GM12865 (cell line): ENCODE measurements around the gene RCAN1.

Source experiments
- DNase-seq: peaks from one replicate; pipeline ENCODE4 v3.0.0; 2010; ENCODE audit warnings: low read depth
- H3K4me3 ChIP-seq: 2 replicates; pipeline ENCODE4 v1.5.1; 2011; ENCODE audit warnings: mild to moderate bottlenecking, low read depth, low read length, control low read depth
- CTCF ChIP-seq: IDR thresholded peaks from 2 replicates; pipeline ENCODE4 v1.5.1; 2011; ENCODE audit warnings: low read length, control low read depth, low read depth, inconsistent platforms; ENCODE audit not compliant: insufficient read depth; ENCODE audit errors: missing control alignments

Gene RCAN1

GRCh38 chr21:34614628-34615486, at the start of gene RCAN1:
Gene RCAN1 (minus strand): TSS chr21:34615113. CDS start chr21:34615011, 102 bp downstream.
- peak; percentile 96 for DNase-seq
- TF ChIP-seq CTCF = no peak
- peak within 1 kb of the TSS; percentile 65 for H3K4me3 ChIP-seq

DNA sequence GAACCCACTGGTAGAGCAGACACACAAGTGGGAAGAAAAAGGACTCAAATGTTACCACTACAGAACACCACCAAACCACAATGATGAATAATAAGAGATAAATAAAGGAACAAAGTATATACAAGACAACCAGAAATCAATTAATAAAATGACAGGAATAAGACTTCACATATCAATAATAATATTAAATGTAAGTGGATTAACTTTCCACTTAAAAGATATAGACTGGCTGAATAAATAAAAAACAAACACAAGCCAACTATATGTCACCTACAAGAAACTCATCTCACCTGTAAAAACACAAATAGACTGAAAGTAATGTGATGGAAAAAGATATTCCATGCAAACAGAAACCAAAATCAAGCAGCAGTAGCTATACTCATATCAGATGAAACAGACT, 46.9 kb upstream of the RCAN1 start:
- no peak overlapping the region for H3K4me3 ChIP-seq
- no peak for TF ChIP-seq CTCF

DNA sequence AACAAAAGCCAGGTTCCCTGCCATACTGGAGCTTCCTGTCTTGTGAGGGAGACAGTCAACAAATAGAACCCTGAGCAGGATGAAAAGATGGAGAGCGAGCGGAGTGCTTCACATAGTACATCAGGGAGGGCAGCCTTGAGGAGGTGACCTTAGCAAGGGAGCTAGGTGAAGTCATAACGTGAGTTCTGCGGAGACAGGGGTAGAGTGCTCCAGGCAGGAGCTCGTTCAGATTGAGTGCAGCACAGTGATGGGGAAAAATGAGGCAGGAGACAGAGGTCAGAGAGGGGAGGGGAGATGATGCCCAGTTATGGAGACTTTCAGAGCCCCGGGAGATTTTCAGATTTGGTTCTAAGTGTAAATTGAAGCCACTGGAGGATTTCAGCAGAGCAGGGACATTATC, 38.6 kb upstream of the RCAN1 start:
- TF ChIP-seq CTCF = no peak
- no peak for DNase-seq
- no peak overlapping the region for H3K4me3 ChIP-seq

More for the DNA sequence above, 46.9 kb upstream of the RCAN1 start:
- DNase-seq = no peak

GRCh38 chr21:34651642-34652041, 36.7 kb upstream of the RCAN1 start:
- TF ChIP-seq CTCF = no peak
- no peak overlapping the region for H3K4me3 ChIP-seq
- no peak for DNase-seq

GRCh38 chr21:34650861-34651431, 36.0 kb upstream of the RCAN1 start:
- no peak for DNase-seq
- TF ChIP-seq CTCF = no peak
- H3K4me3 ChIP-seq = no peak overlapping the region

- no peak overlapping the region for H3K4me3 ChIP-seq
Measured at GRCh38 chr21:34649400-34649799, 34.5 kb upstream of the RCAN1 start.

More at GRCh38 chr21:34649400-34649799, 34.5 kb upstream of the RCAN1 start:
- TF ChIP-seq CTCF = no peak
- no peak for DNase-seq
